ENCODE results near the gene MSRB3.
"Not testable (repeated sequence)": the region's sequence is repeated elsewhere in the genome, so short reads cannot be mapped to it uniquely, and the experiment has no call there.

Gene MSRB3

GRCh38 chr12:65407388-65408149, 129.1 kb downstream of the MSRB3 start:
- no peak for DNase-seq

GRCh38 chr12:65408441-65408840, 130.0 kb downstream of the MSRB3 start:
- DNase-seq = no peak

GRCh38 chr12:65409726-65410125, 131.2 kb downstream of the MSRB3 start:
- no peak for DNase-seq

- DNase-seq = no peak
Measured at GRCh38 chr12:65411171-65411570, 132.7 kb downstream of the MSRB3 start.

- no peak for DNase-seq
Measured at GRCh38 chr12:65414526-65414925, 136.0 kb downstream of the MSRB3 start.

- DNase-seq = no peak
Measured at GRCh38 chr12:65415826-65416225, 137.3 kb downstream of the MSRB3 start.

- no peak for DNase-seq
Measured at GRCh38 chr12:65419284-65420072, 141.0 kb downstream of the MSRB3 start.

GRCh38 chr12:65420941-65421340, 142.5 kb downstream of the MSRB3 start:
- no peak for DNase-seq

- no peak for DNase-seq
Measured at GRCh38 chr12:65427646-65428045, 149.2 kb downstream of the MSRB3 start.

GRCh38 chr12:65430006-65430405, 151.5 kb downstream of the MSRB3 start:
- no peak for DNase-seq

GRCh38 chr12:65430571-65431306, 152.3 kb downstream of the MSRB3 start:
- DNase-seq = no peak

GRCh38 chr12:65432114-65432513, 153.6 kb downstream of the MSRB3 start:
- no peak for DNase-seq

- no peak for DNase-seq
Measured at GRCh38 chr12:65432651-65433050, 154.2 kb downstream of the MSRB3 start.

GRCh38 chr12:65434737-65435136, 156.3 kb downstream of the MSRB3 start:
- DNase-seq = no peak

GRCh38 chr12:65443038-65443437, 164.6 kb downstream of the MSRB3 start:
- DNase-seq = no peak

- no peak for DNase-seq
Measured at GRCh38 chr12:65444996-65445395, 166.5 kb downstream of the MSRB3 start.

GRCh38 chr12:65446901-65447300, 168.4 kb downstream of the MSRB3 start:
- no peak for DNase-seq

GRCh38 chr12:65449400-65449799, 170.9 kb downstream of the MSRB3 start:
- no peak for DNase-seq

- DNase-seq = no peak
Measured at GRCh38 chr12:65450625-65451024, 172.1 kb downstream of the MSRB3 start.

- no peak for DNase-seq
Measured at GRCh38 chr12:65454115-65454787, 175.8 kb downstream of the MSRB3 start.

GRCh38 chr12:65457341-65457740, 178.9 kb downstream of the MSRB3 start:
- not testable (repeated sequence) for DNase-seq

GRCh38 chr12:65458718-65459117, 180.2 kb downstream of the MSRB3 start:
- no peak for DNase-seq

GRCh38 chr12:65459545-65459944, 181.1 kb downstream of the MSRB3 start:
- DNase-seq = no peak
